ENCODE results near the gene C1QTNF8.

C1QTNF8 gene

DNA sequence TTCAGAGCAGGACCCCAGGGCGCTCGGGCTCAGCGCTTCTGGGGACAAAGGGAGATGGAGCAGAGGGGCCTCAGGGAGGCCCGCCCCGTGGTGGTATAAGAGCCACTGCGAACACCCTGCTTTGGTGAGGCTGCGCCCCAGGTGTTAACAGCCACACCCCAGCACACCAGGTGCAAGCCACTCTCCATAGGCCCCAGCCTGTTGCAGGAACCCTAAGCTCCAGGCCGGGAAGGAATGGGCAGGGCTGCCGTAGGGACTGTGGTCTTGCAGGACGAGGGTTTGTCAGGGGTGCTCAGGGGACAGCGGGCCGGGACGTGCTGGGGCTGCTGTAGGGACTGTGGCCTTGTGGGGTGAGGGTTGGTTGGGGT is 40.5 kb downstream of the C1QTNF8 start:
- no peak for DNase-seq

DNA sequence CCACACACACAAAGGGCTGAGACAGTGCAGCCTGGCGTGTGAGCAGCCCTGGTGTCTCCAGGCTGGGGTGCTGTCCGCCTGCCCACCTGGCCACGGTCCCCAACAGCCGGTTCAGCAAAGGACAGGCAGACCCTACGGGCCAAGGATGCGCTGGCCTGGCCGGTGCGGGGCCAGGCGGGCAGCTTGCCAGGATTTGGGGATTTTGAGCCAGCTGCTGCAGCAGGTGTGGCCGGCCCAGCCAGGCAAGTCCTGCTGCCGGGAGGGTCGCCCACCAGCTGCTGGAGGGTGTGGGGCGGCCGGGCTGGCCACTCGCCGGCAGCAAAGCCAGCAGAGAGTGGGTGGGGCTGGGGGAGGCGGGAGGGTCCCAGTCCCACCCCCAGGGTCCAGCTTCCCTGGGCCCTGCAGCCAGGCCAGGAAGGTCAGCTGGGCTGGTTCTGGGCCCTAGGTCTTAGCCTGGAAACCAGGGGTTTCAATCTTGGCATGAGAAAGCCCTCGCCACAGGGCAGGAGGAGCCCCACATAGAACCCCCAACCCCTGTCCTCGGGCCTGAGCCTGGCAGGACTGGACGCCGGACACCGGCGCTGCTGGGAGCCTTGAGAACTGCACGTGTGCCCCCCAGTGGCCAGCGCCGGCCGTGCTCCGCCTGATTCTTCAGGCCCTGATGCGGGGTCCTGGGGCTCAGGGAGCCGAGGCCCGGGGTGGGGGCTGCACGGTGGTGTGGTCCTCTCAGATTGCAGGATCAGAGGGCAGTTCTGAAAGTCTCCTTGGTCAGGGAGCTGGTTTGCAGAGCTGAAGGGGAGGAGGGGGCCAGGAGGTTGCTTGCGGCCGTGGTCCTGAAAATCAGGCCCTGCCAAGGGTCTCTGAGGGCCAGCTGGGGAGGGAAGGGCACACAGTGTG is 41.1 kb downstream of the C1QTNF8 start:
- no peak for DNase-seq

DNA sequence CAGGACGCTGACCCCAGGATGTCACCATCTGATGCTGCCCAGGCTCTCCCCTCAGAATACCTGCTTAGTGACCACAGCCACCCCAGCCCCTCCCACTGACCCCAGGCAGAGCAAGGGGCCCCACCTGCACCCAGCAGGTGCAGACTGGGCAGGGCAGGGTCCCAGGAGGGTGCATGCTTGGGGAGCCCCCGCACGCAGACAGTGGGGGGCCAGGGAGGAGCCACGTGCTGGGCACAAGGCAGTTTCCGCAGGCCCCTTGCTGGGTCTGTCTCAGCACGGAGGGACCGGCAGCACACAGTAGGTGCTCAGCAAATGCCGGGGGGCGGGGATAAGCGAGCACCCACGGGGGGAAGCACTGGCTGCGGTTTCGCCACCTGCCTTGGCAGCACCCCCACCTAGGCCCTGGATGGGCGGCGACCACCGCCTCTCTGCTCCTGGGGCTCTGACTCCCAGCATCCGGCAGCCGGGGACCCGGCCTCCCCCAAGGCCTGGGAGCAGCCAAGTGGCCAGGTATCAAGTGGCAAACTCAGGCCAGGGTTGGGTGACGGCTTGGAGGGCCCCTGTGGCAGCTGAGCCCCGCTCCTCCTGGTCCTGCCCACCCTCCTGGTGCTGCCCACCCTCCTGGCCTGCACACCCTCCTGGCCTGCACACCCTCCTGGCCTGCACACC is 42.2 kb downstream of the C1QTNF8 start:
- DNase-seq, result no peak

GRCh38 chr16:1053121-1053521 is 42.9 kb downstream of the C1QTNF8 start:
- DNase-seq, result no peak

DNA sequence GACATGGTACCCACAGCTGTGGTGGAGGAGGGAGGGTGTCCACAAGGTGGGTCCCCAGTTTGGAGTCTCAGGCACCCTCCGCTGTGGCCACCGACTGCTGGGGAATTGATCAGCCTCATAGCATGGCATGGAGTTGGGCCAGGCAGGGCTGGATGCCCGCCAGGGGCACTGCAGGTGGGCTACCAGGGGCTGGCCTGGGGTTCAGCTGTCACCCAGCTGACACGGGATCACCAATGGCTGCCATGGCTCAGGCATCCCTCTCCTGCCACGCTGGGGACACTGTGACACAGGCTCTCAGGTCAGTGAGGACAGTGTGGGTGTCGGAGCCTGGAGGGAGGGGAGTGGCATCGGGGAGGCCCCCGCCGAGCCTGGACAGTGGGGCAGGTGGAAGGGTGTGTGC is 43.3 kb downstream of the C1QTNF8 start:
- DNase-seq, result no peak

DNA sequence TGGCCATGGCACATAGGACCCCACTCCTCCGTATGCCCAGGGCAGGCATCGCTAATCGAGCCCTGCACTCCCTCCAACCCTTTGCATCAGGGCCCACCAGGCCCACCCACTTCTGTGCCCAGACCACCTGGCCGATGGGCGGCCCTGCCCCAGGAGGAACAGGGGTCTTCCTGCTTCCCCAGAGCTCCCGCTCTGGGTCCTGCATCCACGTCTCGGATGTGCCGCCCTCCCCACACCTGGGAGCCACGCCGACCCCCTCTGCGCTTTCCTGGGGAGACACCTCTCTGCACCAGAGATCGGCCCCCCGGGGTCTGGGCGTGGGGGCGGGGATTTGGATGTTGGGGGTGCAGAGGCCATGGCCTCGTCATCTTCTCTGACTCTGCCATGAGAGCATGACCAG is 44.6 kb downstream of the C1QTNF8 start:
- no peak for DNase-seq

GRCh38 chr16:1050921-1051320 is 45.1 kb downstream of the C1QTNF8 start:
- DNase-seq, result no peak

DNA sequence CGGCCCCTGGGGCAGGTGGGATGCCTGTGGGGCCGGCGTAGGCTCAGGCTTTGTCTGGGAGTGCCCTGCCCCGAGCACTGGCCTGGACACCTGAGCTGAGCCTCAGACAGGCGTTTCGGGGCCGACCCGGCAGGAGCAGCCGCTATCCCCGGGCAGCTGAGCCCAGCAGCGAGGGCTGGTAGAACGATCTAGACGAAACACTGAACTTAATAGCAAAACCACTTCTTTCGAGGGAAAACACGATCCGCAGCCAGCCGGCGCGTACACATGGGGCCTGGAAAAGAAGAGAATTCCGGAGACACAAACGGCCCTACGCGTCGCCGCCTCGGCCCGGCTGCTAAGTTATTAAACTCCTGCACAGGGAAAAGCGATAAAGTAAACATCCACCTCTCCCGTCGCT is 45.5 kb downstream of the C1QTNF8 start:
- DNase-seq, result no peak

DNA sequence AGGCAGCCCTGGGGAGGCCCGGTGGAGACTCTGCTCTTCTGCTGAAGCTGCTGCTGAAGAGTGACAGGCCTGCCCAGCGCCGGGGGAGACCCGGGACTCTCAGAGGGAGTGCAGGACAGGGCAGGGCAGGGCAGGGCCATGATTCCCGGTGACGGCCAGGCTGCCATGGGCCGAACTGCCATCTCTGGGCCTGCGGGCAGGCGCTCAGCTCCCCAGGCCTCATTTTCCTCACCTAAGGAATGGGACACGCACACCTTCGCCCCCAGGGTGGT is 46.1 kb downstream of the C1QTNF8 start:
- DNase-seq, result no peak

DNA sequence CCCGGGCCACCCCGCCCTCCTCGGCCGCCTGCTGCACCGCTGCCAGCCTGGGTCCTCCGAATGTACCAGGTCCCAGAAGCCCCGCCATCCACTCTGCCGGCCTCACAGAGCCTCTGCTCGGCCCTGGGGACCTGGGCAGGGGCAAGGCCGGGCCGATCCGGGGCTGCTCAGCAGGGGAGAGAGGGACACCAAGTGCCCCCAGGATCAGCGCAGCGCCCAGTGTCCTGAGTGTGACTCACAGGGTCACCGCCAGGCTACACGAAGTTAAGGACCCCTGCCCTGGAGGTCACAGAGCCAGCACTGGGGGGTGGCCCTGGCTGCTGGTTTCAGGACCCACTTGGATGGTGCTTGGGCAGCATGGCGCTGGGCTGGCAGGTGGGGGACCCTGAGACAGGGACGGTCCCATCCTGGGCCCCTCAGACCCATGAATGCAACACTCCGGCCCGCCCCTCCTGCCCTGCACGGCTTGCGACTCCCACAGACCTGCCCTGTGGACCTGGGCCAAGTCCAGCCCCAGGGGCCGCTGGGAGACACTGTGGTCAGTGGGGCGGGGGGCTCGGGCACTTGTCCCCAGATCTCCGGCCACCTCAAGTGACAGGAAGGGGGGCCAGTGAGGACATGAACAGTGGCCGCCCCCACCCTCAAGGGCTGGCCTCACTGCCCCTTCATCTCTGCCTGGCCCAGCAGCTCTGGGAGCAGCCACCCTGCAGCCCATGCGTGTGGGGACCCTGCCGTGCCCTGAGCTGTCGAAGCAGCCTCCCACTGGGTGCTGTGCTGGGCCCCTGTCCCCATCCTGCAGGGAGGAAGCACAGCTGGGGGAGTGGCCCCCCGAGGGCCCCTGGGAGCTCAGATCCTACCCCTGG is 46.7 kb downstream of the C1QTNF8 start:
- DNase-seq, result no peak

GRCh38 chr16:1048442-1049112 is 47.5 kb downstream of the C1QTNF8 start:
- no peak for DNase-seq

DNA sequence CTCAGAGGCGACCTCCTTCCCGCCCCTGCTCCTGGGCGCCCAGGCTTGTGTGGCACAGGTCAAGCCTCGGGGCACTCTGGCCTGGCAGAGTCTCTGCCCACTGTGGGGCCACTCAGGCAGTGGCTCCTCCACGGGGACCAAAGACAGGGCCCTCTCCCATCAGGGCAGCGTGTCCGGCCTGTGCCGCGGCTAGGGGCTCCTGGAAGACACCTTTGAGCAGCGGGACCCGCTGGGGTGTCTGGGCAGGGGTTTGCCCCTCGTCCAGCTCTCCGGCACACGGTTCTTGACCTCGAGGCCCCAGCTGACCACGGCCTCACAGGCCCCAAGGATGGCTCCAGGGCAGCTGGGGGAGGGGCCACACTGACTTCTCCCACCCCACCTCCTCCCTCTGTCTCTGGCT is 48.2 kb downstream of the C1QTNF8 start:
- DNase-seq, result no peak

GRCh38 chr16:1047123-1047522 is 48.9 kb downstream of the C1QTNF8 start:
- no peak for DNase-seq

DNA sequence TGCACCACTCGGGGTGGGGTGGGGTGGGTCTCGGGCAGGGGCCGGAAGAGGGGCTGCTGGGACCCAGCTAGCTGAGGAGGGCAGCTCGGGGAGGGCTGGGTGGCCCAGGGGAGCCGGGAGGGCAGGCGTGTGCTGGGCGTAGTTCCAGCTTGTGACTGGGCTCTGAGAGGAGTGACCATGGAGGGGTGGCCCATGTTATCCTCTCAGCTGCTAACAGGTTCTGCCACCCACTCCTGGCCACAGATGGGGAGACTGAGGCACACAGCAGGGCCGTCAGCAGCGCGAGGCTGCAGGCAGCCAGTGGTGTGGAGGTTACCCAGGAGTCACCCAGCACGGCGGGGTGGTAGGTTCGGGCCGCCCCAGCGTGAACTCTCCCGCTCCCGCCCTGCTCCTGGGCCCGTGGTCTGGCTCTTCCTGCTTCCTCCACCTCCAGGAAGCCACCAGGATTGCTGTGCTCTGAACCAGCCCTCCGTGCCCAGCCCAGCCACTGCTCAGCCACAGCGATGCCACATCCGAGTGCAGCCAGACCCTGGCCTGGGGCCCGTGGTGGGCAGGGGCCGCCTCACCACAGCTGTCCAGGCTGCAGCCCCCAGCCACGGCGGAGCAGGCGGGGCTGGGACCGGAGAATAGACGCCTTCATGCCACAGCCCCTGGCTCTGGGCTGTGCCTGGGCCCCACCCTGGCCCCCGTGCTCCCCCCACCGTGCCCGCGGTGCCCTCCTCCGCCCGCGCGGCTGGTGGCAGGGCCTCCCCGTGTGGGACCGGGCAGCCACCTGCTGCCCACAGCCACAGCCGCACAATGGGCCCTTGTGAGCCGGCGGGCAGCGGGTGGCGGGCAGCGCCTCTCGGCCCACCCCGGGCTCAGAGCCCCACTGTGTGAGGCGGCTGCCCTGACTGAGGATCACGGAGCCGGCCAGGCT is 49.8 kb downstream of the C1QTNF8 start:
- no peak for DNase-seq

DNA sequence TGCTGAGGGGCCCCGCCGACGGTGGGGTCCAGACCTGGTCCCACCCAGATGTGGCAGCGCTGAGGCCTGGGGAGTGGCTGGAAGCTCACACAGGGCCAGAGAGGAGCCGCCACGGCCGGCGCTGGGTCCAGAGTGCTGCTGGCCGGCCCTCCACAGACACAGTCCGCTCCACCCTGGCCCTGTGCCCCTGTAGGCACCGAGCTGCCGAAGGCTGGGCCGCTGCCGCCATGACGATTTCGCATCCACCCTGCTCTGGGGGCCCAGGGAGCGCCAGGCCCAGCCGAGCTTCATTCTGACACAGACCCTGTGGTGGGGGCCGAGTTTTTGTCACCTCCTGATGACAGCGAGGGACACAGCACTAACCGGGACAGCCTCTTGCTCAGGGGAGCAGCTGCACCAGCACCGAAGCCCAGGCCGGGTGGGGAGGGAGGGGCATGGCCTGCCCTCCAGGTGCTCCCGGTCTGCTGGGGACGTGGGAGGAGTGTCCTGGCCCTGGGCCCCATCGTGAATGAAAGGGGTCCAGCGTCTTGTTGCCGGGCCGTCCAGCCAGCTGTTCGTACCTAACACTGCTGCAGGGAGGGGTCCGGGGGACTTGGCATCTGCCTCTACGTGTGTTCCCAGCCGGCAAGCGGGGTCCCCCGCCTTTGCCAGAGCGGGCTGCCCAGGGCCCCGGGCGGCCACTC is 50.6 kb downstream of the C1QTNF8 start:
- DNase-seq, result no peak

- DNase-seq, result no peak
These were observed 51.4 kb downstream of the C1QTNF8 start for GRCh38 chr16:1044460-1045309.

DNA sequence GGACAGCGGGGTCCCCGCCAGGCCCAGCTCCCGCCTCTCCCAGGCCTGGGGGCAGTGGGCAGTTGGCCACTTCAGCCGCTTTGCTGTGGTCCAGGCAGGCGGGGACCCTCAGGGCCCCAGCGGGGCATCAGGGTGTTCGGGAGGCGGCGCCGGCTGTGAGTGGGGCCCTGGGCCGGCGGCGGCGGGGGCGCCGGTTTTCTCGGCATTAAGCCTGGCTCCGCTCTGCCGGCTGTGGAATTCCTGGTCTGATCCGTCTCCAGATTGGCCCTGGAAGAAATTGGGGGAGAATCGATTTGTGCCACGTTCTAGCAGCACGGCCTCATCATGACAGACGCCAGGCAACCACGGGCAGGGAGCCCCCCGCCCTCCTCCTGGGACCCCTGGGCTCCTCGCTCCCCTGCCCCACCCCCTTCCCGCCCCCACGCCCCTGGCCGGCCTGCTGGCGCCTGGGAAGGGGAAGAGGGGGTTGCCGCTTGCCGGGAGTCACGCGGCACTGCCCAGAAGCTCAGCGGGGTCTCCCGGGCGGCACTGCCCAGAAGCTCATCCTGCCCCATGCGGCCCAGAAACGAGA is 52.1 kb downstream of the C1QTNF8 start:
- DNase-seq, result no peak

- DNase-seq, result no peak
These were observed 53.2 kb downstream of the C1QTNF8 start for GRCh38 chr16:1042866-1043265.

GRCh38 chr16:1042049-1042744 is 53.8 kb downstream of the C1QTNF8 start:
- no peak for DNase-seq

- no peak for DNase-seq
These were observed 55.7 kb downstream of the C1QTNF8 start for GRCh38 chr16:1040346-1040745.
